GM19395 (cell line): ENCODE measurements around the gene CHAT.

Experiments
- ATAC-seq: cut with Tn5 transposase; IDR thresholded peaks from one replicate; pipeline ENCODE4 v1.9.1; 2021; ENCODE audit warnings: mild to moderate bottlenecking, moderate library complexity; ENCODE audit not compliant: unreplicated experiment

Gene CHAT

DNA sequence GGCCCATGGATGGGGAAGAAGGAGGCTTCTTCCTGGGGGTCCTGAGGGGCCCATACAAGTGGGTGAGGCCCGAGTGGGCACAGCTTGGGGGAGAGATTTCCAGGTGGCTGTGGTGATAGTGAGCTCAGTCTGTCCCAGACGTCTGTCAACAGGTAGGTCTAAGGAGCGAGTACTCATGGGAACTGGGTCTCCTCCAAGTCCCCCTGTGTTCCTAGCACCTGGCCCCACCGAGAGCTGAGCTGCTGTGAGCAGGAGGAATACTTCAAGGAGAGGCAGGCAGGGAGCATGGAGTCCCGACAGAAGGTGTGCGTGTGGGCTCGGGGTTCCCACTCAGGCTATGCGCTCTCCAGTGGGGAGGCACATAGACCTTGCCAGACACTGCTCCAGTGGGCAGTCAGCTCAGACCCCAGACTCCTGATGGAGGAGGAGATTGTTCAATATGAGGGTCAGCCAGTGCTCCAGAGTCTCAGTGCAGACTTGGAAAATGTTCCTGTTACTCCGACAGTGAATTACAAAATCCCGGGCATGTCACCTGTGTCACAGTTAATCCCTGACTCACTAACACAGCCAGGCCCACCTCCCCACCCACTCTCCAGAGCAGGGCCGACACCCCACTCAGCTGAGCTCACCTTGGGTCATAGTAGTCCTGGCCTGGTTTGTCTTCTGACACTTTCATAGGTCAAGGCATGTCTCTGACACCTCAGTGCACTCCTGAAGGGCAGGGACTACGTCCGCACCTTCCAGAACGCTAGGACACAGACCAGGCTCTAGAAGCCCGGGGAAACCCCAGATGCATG is 37.4 kb downstream of the CHAT start:
- no peak for ATAC-seq

DNA sequence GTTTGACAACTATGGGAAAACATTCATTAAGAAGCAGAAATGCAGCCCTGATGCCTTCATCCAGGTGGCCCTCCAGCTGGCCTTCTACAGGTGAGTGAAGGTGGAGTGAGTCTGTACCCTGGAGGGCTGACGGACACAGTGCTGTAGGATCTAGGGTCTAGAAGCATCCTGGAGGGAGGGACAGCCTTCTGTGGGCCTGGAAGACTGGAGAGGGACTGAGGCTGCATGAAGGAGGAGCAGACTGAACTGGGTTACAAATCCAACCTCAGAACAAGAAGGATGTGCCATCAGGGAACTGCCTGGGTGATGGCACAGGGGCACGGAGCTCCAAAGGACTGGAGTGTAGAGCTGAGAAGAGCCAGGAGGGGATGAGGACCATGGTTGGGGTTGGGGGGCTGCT is 38.1 kb downstream of the CHAT start:
- ATAC-seq, result no peak

DNA sequence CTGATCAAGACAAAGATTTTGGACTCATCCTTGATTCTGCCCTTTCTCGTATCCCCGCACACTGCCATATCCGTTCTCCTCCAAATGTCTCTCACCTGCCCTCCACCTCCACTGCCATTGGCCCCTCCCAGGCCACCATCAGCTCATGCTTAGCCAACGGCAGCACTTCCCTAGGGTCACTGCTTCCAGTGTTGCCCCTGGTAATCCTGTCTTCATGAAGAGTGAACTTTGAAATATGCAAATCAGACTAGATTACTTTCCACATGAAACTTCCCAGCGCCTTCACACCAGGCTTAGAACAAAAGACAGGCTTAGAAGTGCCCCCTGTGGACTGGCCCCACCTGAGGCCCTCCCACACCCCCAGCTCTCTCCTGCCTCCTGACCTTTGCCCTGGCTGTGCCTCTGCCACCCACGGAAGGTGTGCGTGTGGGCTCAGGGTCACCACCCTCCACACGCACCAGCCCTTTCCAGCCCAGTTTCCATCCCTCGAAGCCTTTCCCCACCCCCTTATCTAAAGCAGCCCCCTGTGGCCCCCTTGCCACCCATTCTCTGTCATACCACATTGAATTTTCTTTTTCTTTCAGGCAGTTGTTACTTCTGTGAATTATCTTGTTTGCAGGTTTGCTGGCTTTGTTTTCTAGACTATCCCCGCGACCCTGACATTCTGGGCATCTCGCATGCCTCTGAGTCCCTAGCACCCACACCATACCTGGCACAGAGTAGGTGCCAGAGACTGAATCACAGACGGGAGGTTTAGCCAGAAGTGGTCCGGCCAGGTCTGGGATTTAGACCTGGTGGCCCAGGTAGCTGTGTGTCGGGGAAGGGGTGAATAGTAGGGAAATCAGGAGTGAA is 38.8 kb downstream of the CHAT start:
- ATAC-seq, result no peak

DNA sequence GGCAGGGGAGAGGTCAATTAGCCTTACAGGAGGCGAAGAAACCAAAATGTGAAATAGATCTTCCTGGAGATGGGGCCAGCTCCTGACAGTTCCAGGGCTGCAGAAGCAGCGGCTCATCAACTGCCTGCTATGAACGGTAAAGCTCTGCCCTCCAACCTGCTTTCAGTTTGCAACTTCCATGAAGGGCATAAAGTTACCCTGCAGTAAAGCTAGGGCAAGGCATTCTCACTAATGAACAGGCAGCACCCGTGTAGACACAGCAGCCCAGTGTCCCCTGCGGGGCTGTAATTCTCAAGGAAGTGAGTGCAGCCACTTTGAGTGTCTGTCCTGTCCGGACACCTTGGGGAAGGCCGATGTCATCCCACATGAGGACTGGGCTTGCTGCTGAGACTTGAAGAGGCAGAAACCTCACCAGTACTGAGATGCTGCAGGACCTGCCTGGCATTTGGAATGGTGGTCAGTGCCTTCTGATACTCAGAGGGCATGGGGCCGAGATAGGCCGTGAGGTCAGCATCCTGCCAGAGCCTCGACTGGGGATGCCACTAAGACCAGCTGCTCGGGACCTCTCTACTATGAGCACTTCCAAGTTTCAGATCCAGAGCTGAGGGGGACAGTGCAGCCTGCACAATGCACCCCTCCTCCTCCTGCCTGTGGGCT is 39.6 kb downstream of the CHAT start:
- no peak for ATAC-seq

DNA sequence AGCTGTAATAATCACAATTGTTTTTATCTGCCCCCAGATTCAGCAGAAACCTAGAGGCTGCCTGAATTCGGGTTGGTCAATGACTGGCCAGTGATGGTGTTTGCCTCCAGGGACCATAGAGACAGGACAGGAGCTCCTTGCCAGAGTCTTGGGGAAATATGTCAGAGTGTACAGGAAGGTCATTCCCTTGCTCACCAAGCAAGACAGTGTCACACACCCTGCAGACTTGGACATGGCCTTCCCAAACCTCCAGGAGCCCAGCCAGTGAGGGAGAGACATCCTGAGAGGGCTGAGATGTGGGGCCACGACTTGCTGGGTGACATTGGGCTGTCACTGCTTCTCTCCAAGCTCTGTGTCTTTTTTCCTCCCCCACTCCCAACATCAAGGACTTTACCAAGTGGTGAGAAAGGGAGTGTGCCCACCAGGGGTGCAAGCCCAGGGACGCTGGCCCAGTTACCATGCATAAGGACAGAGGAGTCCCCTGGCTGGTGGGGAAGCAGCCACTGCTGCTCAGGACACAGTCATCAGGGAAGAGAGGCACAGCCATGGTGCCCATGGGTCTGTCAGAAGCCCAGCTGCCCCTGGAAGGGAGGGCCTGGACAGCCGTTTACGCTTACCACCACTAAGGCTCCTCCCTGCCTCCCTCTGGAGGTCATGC is 40.3 kb downstream of the CHAT start:
- no peak for ATAC-seq

DNA sequence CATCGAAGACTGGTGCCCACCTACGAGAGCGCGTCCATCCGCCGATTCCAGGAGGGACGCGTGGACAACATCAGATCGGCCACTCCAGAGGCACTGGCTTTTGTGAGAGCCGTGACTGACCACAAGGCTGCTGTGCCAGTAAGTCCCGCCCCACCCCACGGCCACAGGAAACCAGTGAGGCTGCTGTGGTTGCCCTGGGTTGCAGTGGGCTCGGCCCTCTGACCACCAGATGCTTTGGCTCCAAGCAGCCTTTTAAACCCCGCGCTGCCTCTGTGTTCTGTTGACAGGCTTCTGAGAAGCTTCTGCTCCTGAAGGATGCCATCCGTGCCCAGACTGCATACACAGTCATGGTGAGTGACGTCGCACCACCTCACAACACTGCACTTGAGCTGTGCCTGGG is 41.3 kb downstream of the CHAT start:
- ATAC-seq, result no peak

DNA sequence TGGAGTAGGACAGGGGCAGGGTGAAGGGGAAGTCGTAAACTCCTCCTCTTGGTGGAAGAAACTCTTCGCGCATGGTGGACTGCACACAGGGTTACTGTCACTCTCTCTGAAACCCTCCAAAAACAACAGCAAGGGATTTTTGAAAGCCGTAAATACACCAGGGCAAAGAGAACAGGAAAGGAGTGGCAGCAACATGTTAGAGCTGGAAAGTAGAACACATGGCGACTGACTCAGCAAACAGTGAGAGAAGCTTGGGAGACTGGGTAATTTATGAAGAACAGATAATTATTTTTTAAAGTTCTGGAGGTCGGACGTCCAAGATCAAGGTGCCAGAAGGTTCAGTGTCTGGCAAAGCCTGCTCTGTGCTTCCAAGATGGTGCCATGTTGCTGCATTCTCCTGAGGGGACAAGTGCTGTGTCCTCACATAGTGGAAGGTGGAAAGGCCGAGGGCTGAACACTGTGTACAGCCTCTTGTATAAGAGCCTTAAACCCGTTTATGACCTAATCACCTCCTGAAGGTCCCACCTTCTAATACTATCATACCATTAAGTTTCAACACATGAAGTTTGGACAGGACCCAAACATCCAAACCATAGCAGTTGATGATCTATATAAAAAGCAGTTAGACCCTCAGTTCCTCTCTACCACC is 43.1 kb downstream of the CHAT start:
- no peak for ATAC-seq

DNA sequence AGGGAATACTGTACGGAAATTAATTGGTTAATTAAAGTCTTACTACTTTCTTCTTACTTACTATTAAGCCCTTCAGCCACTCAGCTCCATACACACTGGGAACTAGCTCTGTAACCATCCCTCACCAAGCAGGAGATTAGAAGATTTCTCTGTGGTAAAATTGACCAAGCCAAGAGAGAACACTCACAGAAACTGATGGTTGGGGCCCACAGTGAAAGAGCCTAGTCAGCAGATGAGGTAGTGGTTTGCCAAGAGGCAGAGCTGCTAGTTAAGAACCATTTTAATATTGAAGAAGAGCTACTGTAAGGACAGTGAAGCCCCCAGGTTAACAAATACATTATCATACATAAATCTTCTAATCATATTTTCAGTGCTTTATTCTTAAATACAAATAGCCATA is 43.8 kb downstream of the CHAT start:
- no peak for ATAC-seq

DNA sequence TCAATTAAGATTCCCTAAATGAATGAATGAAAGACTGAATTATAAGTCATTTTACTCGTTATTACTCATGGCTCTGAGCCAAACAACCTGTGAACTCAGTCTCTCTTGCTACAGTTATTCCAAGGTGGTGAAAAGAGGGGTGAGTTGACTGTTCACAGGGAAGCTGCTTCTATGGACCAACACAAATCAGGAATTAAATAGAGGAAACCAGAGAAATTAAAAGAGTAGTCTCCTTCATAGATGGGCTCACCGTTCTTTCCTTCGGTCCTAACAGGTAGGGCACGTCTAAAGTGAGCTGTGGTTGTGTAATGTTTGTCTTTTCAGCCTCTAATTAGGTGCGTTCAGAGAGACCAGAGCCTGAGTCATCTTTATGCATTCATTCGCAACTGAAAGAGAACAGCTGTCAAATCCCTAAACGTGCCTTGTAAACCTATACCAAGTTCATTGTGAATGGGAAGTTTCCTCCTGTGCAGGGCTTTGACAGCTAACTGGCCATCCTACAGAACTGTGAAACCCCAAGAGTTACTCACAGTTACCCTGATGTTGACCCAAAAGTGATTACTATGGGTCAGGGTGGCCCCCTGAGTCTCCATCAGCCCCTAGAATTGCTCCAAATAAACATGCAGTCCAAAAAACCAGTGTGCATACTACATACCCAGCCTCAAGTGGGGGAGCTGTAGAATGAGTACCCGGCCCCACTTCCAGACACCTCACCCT is 47.5 kb downstream of the CHAT start:
- ATAC-seq, result no peak

DNA sequence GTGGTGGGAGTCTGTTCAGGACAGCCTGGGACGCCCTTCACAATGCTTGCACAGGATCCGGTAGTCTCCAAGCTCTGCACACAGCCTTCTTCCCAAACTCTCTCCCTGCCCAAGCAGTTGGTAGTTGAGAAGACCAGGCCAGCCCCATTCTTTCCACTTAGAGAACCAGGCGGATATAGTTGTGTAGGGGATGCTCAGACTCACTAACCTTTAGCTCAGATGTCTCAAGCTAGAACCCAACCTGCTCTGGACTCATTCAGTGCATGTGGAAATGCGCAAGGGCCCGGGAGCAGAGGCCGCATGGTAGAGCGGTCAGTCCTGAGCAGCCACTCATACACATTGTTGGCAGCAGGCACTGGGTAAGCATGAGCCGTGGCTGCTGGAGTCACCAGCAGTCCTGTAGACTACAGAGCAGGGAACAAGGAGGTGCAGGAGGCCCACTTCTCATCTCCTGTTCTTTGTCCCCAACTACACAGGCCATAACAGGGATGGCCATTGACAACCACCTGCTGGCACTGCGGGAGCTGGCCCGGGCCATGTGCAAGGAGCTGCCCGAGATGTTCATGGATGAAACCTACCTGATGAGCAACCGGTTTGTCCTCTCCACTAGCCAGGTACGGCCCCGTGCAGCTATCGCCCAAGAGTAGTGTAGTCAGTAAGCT is 48.5 kb downstream of the CHAT start:
- no peak for ATAC-seq

DNA sequence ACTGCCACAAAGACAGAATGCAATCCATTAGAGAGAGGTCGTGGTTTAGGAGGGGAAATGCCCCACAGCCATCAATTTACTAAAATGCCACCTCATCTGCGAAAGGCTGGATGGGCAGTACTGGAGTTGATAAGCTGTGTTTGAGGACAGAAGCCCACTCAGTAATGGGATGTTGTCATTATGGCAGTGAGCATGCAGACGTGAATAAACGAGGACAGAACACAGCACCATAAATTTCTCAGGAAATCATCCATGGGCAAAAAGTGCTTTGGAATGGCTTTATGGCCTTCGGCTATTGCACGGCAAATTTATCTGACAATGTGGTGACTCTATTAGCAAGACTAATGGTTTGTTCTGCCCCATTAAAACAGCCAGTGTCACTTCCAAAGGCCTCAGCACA is 49.8 kb downstream of the CHAT start:
- no peak for ATAC-seq

DNA sequence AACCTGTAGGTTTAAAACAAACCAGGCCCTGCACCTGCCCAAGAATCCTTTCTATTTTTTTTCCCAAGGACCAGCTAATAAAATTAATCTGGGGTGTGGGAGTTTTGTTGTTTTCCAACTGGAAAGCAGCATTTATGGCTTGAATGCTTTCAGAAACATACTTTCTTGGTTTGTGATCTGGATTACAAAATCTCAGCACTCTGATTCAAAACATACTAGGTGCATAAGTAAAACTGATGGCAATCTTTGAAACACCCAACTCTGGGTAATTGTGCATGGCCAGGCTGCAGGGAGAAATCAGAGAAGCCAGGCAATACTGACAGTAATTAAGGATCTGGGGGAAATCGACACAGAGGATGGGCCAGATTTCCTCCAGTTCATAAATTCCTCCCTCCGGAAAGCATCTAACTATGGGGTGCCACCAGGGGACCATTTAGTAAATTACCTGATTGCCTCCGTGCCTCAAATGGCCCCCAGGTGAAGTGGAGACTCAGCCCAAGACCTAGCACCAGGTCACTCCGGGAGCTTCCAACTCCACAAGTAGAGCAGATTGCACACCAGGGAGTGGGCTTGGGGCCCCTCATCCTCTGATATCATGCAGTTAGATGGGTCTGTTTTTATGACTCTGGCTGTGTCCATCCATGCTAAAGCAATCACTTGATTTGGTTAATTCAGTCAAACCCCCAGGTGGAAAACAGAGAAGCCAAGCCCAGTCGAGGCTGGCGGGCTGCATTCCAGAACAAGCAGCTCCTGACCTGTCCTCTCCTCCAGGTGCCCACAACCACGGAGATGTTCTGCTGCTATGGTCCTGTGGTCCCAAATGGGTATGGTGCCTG is 50.4 kb downstream of the CHAT start:
- ATAC-seq, result no peak

DNA sequence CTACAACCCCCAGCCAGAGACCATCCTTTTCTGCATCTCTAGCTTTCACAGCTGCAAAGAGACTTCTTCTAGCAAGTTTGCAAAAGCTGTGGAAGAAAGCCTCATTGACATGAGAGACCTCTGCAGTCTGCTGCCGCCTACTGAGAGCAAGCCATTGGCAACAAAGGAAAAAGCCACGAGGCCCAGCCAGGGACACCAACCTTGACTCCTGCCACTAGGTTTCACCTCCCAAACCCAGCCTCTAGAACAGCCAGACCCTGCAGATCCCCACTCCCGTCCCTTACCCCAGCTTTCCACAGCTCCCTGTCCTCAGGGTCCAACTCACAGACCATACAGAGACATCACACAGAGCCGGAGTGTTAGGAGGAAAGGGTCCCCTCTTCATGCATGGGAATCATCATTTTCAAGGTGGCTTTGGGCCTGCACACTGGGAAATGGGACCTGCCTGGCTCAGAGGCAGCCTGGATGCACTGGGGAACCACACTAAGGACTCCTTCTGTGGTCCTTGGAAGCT is 51.1 kb downstream of the CHAT start:
- ATAC-seq, result no peak

DNA sequence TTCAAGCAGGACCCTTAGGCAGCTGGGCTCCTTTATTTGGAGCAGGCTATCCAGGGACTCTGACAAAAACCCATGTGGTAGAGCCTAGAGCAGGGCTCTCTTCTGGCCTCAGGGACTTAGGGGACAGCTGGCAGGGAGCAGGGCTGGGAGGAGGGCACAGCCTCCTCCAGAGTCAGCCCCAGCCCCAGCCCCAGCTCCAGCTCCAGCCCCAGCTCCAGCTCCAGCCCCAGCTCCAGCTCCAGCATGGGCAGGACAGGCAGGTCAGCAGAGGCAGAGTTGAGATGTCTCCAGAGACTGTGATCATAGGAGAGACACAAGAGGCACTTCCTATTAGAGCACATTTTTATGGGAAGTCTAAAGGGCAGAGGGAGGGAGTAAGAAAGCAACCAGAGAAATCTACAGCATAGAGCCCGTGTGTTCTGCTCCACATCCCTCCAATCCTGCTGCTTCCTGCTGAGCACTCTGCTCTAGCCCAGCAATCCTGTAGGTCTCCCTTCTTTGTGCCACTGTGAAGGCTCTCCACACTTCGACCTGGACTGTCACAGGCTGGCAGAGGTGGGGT is 52.3 kb downstream of the CHAT start:
- no peak for ATAC-seq

DNA sequence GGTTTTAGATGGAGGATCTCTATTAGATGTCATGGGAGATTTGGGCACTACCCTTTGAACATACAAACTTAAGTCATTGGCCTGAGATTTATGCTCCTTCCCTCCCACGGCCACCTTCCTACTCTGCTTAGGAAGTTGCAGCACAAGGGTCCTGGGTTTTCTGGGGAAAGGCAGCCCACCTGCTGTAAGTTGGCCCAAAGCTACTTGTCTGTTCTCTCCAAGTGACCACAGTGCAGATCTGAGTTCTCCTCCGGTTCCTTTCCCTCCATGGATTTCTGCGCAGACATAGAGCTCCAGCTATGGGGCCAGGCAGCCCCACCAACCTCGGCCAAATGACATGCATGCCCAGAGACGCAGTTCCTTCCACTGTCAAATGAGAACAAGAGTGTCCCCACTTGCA is 52.8 kb downstream of the CHAT start:
- no peak for ATAC-seq

DNA sequence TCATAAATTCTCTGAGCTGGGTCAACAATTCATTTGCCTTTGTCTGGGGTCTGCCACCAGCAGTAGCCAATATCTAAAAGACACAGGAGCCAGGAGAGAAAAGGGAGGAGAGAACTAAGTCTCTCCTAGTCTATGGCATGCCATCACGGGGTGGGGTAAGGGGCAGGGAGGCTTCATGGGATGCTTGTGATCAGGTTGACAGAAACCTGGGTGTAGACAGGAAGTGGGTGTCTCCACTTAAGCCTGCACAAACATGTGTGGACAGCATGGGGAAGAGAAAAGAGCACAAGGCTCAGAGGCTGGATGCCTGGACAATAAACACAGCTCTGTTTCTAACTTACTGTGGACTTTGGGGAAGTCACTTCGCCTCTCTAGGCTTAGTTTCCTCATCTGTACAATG is 54.2 kb downstream of the CHAT start:
- ATAC-seq, result no peak

DNA sequence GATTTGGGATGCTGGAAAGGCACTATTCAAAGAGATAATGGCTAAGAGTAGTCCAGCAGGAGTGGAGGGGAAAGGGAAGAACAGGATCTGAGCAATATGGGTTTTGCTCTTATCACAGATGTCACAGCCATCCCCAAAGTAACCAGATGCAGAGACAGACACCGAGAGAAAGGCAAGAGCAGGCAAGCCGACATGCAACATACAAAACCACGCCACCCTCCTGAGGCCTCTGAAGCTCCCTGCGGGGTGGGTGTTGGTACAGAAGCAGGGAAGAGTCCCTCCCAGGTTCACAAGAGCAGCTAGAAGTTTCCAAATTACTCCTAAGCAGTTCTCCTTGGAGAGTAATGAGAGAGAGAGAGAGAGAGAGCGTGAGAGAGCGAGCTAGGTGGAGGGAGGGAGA is 54.8 kb downstream of the CHAT start:
- ATAC-seq, result no peak

DNA sequence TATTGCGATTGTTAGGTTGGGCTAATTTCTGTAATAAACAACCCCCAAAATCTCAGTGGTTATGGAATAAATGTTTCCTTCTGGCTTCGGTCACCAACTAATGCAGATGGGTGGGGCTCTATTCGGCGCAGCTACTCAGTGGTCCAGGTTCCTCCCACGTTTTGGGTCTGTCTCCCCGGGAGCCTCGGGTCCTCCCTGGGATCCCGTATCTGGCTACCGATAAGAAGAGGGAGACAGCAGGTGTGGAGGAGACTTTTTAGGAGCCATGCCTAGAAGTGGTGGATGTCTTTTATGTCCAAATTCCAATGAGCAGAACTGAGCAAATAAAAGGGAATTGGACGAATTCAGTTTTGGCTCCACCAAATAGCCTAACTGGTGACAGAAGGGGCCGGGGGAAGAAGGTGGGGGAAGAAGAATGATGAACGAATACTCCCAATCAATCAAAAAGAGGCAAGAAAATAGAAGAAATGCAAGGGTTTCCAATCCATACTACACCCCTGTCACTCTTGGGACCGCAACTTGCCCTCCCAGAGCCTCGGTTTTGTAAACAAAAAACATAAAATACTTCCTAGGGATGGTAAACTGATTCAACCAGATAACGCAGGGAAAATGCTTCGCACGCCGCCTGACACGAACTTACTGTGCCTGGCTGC is 65.1 kb downstream of the CHAT start:
- no peak for ATAC-seq
